ENCODE measurements around the gene ASPA.

DNA sequence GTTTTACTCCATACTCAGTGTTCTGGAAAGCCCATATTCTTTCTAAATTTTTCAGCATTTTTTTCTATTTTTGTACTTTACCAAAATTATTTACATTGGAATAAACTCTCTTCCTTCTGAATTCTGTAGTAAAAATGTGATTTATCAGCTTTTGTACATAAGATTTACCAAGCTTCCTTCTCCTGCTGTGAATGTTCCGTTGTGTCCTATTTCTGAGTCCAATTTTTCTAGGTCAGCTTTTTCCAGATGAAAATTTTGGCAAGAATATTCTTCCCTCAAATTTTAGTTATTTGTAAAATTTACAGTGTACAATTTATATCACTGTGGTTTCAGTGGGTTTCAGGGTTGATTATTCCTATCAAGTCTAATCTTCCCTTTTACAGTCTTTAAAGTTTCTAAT, 27.5 kb downstream of the ASPA start:
- TF ChIP-seq, protein P1, sequence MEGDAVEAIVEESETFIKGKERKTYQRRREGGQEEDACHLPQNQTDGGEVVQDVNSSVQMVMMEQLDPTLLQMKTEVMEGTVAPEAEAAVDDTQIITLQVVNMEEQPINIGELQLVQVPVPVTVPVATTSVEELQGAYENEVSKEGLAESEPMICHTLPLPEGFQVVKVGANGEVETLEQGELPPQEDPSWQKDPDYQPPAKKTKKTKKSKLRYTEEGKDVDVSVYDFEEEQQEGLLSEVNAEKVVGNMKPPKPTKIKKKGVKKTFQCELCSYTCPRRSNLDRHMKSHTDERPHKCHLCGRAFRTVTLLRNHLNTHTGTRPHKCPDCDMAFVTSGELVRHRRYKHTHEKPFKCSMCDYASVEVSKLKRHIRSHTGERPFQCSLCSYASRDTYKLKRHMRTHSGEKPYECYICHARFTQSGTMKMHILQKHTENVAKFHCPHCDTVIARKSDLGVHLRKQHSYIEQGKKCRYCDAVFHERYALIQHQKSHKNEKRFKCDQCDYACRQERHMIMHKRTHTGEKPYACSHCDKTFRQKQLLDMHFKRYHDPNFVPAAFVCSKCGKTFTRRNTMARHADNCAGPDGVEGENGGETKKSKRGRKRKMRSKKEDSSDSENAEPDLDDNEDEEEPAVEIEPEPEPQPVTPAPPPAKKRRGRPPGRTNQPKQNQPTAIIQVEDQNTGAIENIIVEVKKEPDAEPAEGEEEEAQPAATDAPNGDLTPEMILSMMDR (IDR thresholded peaks at IDR 0.05): no peak
- no peak for TF ChIP-seq POLR2A (IDR thresholded peaks at IDR 0.05)
